Measurements from ENCODE around the gene TAF4B.

- TF ChIP-seq, protein P1, sequence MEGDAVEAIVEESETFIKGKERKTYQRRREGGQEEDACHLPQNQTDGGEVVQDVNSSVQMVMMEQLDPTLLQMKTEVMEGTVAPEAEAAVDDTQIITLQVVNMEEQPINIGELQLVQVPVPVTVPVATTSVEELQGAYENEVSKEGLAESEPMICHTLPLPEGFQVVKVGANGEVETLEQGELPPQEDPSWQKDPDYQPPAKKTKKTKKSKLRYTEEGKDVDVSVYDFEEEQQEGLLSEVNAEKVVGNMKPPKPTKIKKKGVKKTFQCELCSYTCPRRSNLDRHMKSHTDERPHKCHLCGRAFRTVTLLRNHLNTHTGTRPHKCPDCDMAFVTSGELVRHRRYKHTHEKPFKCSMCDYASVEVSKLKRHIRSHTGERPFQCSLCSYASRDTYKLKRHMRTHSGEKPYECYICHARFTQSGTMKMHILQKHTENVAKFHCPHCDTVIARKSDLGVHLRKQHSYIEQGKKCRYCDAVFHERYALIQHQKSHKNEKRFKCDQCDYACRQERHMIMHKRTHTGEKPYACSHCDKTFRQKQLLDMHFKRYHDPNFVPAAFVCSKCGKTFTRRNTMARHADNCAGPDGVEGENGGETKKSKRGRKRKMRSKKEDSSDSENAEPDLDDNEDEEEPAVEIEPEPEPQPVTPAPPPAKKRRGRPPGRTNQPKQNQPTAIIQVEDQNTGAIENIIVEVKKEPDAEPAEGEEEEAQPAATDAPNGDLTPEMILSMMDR (conservative IDR thresholded peaks at IDR 0.05 in 1 of 2, IDR thresholded peaks at IDR 0.05 in 1 of 2; ENCODE audit: low read depth in 1 of 2, low read length in 2 of 2): no peak
- TF ChIP-seq EZH2 (IDR thresholded peaks at IDR 0.05; ENCODE audit: low read length, missing control alignments): no peak
Measured at GRCh38 chr18:26277374-26277773, 51.1 kb downstream of the TAF4B start.
